ENCODE results near the gene PDE6H. TPM values are rescaled to one million over a fixed set of nuclear protein-coding genes. Genes with fewer than 3 reads are reported as not detected.

PDE6H gene
- total and polyA plus RNA-seq, 2 experiments from 2014 or later, result not detected

DNA sequence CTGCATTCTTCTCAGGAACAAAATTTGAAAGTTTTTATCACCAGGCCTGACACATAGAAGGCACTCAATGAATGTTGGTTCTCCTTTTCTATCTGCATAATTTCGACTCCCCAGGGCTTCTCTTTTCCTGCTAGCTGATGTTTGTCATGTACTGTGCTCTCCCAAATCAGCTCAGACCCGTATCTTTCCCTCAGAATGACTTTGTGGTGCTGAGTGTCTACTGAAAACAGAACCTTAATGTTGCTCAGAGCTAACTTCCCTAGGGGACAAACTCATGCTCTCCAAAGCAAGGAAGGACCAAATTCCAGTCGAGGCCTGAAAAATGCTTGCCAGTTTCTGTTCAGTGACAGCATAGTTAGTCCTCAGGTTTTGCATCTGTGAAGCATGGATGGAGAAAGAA, 13.4 kb upstream of the PDE6H start:
- Histone ChIP-seq H3K27me3 (no peaks in the 10 kb centered on the region), H3K4me1 (ENCODE audit: low read depth) (no peaks in the 10 kb centered on the region), H3K27ac (no peak overlapping the region), H3K36me3 (no peaks in the 10 kb centered on the region), H3K4me3 (no peak overlapping the region), H3K9me3 (ENCODE audit: low read depth) (no peaks in the 10 kb centered on the region)
- no peak for DNase-seq (ENCODE audit: low read depth in 1 of 2, low spot score in 1 of 2)
- TF ChIP-seq, protein P1, sequence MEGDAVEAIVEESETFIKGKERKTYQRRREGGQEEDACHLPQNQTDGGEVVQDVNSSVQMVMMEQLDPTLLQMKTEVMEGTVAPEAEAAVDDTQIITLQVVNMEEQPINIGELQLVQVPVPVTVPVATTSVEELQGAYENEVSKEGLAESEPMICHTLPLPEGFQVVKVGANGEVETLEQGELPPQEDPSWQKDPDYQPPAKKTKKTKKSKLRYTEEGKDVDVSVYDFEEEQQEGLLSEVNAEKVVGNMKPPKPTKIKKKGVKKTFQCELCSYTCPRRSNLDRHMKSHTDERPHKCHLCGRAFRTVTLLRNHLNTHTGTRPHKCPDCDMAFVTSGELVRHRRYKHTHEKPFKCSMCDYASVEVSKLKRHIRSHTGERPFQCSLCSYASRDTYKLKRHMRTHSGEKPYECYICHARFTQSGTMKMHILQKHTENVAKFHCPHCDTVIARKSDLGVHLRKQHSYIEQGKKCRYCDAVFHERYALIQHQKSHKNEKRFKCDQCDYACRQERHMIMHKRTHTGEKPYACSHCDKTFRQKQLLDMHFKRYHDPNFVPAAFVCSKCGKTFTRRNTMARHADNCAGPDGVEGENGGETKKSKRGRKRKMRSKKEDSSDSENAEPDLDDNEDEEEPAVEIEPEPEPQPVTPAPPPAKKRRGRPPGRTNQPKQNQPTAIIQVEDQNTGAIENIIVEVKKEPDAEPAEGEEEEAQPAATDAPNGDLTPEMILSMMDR (IDR thresholded peaks at IDR 0.05; ENCODE audit: low read depth, low read length), result no peak

DNA sequence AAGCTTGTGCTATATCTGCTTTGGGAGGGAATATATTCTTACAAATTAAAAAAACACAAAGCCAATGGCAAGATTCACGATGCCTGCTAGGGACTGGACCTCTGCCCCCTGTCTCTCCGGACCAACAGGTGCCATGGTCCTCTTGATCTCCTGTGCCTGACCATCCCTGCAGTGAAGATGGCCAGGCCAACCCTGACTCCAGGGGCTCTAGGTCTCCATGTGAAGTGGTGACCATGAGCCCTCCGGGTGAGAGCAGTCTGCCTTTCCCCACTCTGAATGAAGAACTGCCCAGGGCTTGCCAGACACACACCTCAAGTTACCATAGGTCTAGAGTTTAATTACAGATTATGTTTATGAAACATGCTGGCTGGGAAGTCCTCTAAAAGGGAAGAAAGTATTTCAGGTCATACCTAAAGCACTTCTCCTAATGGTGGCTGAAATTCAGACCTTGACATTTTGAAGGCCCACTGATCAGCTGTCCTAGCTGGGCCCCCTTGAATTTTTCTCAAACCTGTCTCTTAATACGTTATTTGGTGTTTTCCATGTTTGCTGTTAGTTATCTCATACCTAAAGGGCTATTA, 12.8 kb upstream of the PDE6H start:
- no peaks in the 10 kb centered on the region for H3K4me1 ChIP-seq (ENCODE audit: low read depth)
- H3K4me3 ChIP-seq, result no peak overlapping the region
- no peak overlapping the region for H3K27ac ChIP-seq
- no peak for DNase-seq (ENCODE audit: low read depth in 1 of 2, low spot score in 1 of 2)
- TF ChIP-seq, protein P1 (IDR thresholded peaks at IDR 0.05; ENCODE audit: low read depth, low read length), result no peak
- no peaks in the 10 kb centered on the region for H3K9me3 ChIP-seq (ENCODE audit: low read depth)
- no peaks in the 10 kb centered on the region for H3K36me3 ChIP-seq
- no peaks in the 10 kb centered on the region for H3K27me3 ChIP-seq

DNA sequence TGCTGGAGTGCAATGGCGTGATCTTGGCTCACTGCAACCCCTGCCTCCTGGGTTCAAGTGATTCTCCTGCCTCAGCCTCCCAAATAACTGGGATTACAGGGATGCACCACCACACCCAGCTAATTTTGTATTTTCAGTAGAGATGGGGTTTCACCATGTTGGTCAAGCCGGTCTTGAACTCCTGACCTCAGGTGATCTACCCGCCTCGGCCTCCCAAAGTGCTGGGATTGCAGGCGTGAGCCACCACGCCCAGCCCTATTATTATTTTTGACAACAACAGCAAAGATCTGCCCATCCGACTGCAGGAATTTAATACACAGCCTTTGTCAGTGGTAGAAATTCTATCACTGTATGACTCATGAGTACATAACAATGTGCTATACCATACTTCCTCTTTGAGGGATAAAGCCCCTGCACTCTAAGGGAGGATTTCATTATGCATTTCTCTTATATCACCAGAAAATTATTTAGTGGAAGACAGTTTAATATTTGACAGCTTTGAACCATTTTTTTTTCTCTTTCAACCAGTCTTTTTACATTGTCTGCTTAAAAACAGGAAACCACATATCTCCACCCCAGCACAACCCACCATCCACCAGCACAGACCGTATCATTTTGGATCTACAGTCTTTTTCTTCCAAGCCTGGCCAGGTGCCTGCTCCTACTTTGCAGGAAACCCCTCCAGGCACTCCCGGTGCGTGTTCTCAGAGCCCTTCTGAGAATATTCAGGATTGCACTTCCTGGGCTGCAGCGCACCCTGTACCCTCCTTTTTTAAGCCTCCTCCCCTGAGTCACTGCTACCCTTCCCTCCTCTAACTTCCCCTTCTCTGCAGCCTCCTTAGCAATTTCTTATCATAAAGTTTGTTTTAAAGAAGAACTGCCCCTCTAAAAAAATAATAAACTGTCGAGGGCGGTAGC, 12.0 kb upstream of the PDE6H start:
- H3K27ac ChIP-seq, result no peak overlapping the region

DNA sequence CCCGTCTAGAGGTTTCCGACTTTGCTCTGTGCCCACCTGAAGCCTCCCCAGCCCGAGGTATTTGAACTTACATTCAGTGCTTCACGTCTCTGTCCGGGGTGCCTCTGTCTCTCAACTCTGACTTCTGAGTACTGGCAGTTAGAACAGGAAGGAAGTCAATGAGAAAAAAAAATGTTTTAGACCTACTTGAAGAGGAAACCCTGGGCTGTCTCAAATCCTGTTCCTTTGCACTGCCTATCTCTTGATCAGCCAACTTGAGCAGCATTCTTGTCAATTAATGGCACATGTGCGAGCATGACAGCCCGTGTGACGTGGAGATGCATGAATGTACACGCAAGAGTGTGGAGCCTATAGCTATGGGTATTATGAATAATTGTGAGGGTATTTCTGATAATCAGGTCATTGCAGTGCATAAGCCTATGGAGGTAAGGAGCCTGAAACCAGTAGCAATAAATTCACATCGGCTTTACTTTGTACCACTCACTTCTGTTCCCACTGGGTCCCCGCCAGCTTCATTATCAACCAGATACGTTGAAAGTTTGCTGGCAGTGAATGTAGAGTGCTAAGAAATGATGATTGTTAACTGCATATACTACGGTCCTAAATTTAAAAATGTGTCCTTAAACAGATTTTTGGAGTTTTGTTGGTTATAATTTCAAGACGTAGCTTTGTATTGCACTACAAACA, 11.2 kb upstream of the PDE6H start, which contains the start of gene ARHGDIB:
Gene ARHGDIB (minus strand): TSS at position 136 of the 687 bp plus-strand sequence. CDS start 10,889 bp downstream, outside the sequence.
- H3K27me3 ChIP-seq, result no peaks in the 10 kb centered on the region
- TF ChIP-seq, protein P1 (IDR thresholded peaks at IDR 0.05; ENCODE audit: low read depth, low read length), result no peak
- no peaks in the 10 kb centered on the region for H3K9me3 ChIP-seq (ENCODE audit: low read depth)
- no peak within 1 kb of the TSS for H3K4me3 ChIP-seq
- peak in 1 of 2 donors; percentile 72 for DNase-seq (ENCODE audit: low read depth in 1 of 2, low spot score in 1 of 2)
- no peaks in the 10 kb centered on the region for H3K36me3 ChIP-seq
- H3K4me1 ChIP-seq (ENCODE audit: low read depth), result no peaks in the 10 kb centered on the region
- H3K27ac ChIP-seq, result no peak within 1 kb of the TSS

More for the DNA sequence above, 12.0 kb upstream of the PDE6H start:
- H3K4me3 ChIP-seq, result no peak overlapping the region
- no peaks in the 10 kb centered on the region for H3K27me3 ChIP-seq
- H3K9me3 ChIP-seq (ENCODE audit: low read depth), result no peaks in the 10 kb centered on the region
- TF ChIP-seq, protein P1 (IDR thresholded peaks at IDR 0.05; ENCODE audit: low read depth, low read length), result no peak
- H3K36me3 ChIP-seq, result no peaks in the 10 kb centered on the region
- peak in 1 of 2 donors; percentile 86 for DNase-seq (ENCODE audit: low read depth in 1 of 2, low spot score in 1 of 2)
- no peaks in the 10 kb centered on the region for H3K4me1 ChIP-seq (ENCODE audit: low read depth)

DNA sequence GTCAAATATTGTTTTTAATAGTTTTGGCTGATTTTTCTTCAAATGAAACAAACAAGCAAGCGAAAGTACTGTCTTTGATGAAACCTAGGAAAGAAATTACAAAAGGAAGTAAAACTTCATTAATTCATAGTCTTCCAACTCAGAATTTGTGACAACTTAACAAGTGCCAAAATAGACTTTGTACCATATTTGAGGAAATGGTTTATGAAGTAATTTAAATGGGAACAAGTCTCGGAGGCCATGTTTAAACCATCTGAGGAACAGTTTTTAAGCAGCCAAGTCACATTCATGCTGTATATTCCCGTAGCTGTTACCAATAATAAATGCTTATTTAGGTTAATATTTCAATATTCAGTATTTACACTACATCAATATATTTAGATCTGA, 10.7 kb upstream of the PDE6H start:
- H3K36me3 ChIP-seq, result no peaks in the 10 kb centered on the region
- no peaks in the 10 kb centered on the region for H3K9me3 ChIP-seq (ENCODE audit: low read depth)
- TF ChIP-seq, protein P1 (IDR thresholded peaks at IDR 0.05; ENCODE audit: low read depth, low read length), result no peak
- no peak overlapping the region for H3K27ac ChIP-seq
- DNase-seq (ENCODE audit: low read depth in 1 of 2, low spot score in 1 of 2), result no peak
- no peaks in the 10 kb centered on the region for H3K4me1 ChIP-seq (ENCODE audit: low read depth)
- no peaks in the 10 kb centered on the region for H3K27me3 ChIP-seq
- no peak overlapping the region for H3K4me3 ChIP-seq

Measured in cardiac muscle cell (in vitro differentiated cells and primary cell).